HepG2 (cell line): ENCODE measurements around the gene SIGLEC10. TPM values are rescaled to one million over a fixed set of nuclear protein-coding genes. Genes with fewer than 3 reads are reported as not detected.

Source experiments
- ATAC-seq: fragments of 200-7000 bp; cut with Tn5 transposase; 3 replicates; pipeline ENCODE4 v1.9.1; 2020; ENCODE audit warnings: mild to moderate bottlenecking, moderate library complexity
- BruUV-seq: library from RNA; stranded (reverse); fragments of 400-500 nt; replicated peaks from 2 replicates; lab custom pipeline; 2021; lab: Mats Ljungman, UMichigan
- CTCF ChIA-PET: fragments of 300-600 bp; formaldehyde crosslinking; extraction: SDS; loops from one replicate; lab custom pipeline; 2021; ENCODE audit warnings: low total read pairs, inconsistent platforms, low intra/inter-chr PET ratio; lab: Yijun Ruan, JAX
- POLR2A ChIA-PET: fragments of 350-600 bp; sonication (Branson Sonifier 250); formaldehyde crosslinking; loops from one replicate; lab custom pipeline; 2020; ENCODE audit warnings: antibody characterized with exemption, inconsistent platforms; lab: Yijun Ruan, JAX
- DNase-seq: peaks from one replicate; pipeline ENCODE4 v3.0.0-alpha.2; 2015; ENCODE audit warnings: low spot score
- FAIRE-seq: peaks from 3 replicates; lab custom pipeline; 2011; peaks lifted over from hg19 to GRCh38; lab: Jason Lieb, UNC
- H2AFZ ChIP-seq: one replicate; pipeline ENCODE4 v1.6.1; 2011; ENCODE audit warnings: low read length, inconsistent platforms
- H3K27ac ChIP-seq: fragments of 300-600 bp; 3 replicates; pipeline ENCODE4 v1.8.0; 2011; ENCODE audit warnings: mixed run types, mild to moderate bottlenecking, mixed read lengths, low read length, inconsistent platforms; ENCODE audit not compliant: insufficient read depth; ENCODE audit errors: extremely low read length
- H3K27me3 ChIP-seq, 2 experiments: fragments of 200-600 bp in 1 of 2; 2 replicates in 1 of 2; 3 replicates in 1 of 2; pipeline versions ENCODE4 v1.6.0 to v1.8.0; 2011; ENCODE audit warnings: low read length in 2 of 2, mild to moderate bottlenecking in 2 of 2, moderate library complexity in 2 of 2, inconsistent platforms in 1 of 2; ENCODE audit not compliant: insufficient read depth in 2 of 2, control insufficient read depth in 1 of 2
- H3K36me3 ChIP-seq, 2 experiments: fragments of 200-600 bp in 1 of 2; replicated peaks in 1 of 2; 2 replicates in 1 of 2; 3 replicates in 1 of 2; pipeline versions ENCODE4 v1.5.1 to v1.8.0; 2011; ENCODE audit warnings: low read length in 2 of 2, inconsistent platforms in 1 of 2; ENCODE audit not compliant: insufficient read depth in 2 of 2, control insufficient read depth in 1 of 2
- H3K4me1 ChIP-seq: 2 replicates; pipeline ENCODE4 v1.5.1; 2012; ENCODE audit warnings: low read length, inconsistent platforms; ENCODE audit not compliant: insufficient read depth
- H3K4me2 ChIP-seq: 2 replicates; pipeline ENCODE4 v1.6.0; 2011; ENCODE audit warnings: low read depth, low read length, inconsistent platforms
- H3K4me3 ChIP-seq, 3 experiments: fragments of 200-600 bp in 1 of 3; sonication (generic), shearing (Covaris generic) in 1 of 3; replicated peaks in 1 of 3; 2 replicates each; pipeline ENCODE4 v1.5.1; 2011 to 2016; ENCODE audit warnings: low read length in 3 of 3, inconsistent platforms in 2 of 3, low read depth in 2 of 3, mild to moderate bottlenecking in 2 of 3, control low read depth in 1 of 3, mixed read lengths in 1 of 3; ENCODE audit not compliant: insufficient read depth in 1 of 3
- H3K79me2 ChIP-seq: one replicate; pipeline ENCODE4 v1.6.1; 2011; ENCODE audit warnings: low read length, inconsistent platforms; ENCODE audit not compliant: insufficient read depth
- H3K9ac ChIP-seq: 2 replicates; pipeline ENCODE4 v1.6.0; 2011; ENCODE audit warnings: mild to moderate bottlenecking, low read depth, low read length, inconsistent platforms; ENCODE audit not compliant: insufficient read depth
- H3K9me3 ChIP-seq: 2 replicates; pipeline ENCODE4 v1.5.1; 2012; ENCODE audit warnings: mild to moderate bottlenecking, low read length
- H4K20me1 ChIP-seq: 2 replicates; pipeline ENCODE4 v1.6.0; 2011; ENCODE audit warnings: inconsistent platforms, mild to moderate bottlenecking, low read length, moderate library complexity; ENCODE audit not compliant: insufficient read depth
- EED ChIP-seq: sonication (generic); formaldehyde crosslinking; IDR thresholded peaks from 2 replicates; pipeline ENCODE4 v1.5.0; 2020; ENCODE audit warnings: mild to moderate bottlenecking, missing genetic modification reagents
- HBP1 ChIP-seq: IDR thresholded peaks from 2 replicates; pipeline ENCODE4 v1.6.1; 2016; ENCODE audit warnings: low read depth, control low read depth
- HCFC1 ChIP-seq: fragments of 150-350 bp; IDR thresholded peaks from 2 replicates; pipeline ENCODE4 v1.6.1; 2014; ENCODE audit warnings: low read depth, low read length
- HOXA9 ChIP-seq: sonication (generic); formaldehyde crosslinking; IDR thresholded peaks from 2 replicates; pipeline ENCODE4 v1.8.1; 2022; ENCODE audit warnings: missing genetic modification reagents, mild to moderate bottlenecking, moderate library complexity, borderline replicate concordance
- MTF1 ChIP-seq: sonication (generic); formaldehyde crosslinking; IDR thresholded peaks from 2 replicates; pipeline ENCODE4 v1.5.0; 2020; ENCODE audit warnings: missing genetic modification reagents
- NFE2L1 ChIP-seq: sonication (generic); formaldehyde crosslinking; IDR thresholded peaks from 2 replicates; pipeline ENCODE4 v1.4.0; 2020; ENCODE audit warnings: missing genetic modification reagents, mild to moderate bottlenecking, borderline replicate concordance
- NR2F6 ChIP-seq, 2 experiments: IDR thresholded peaks; 2 replicates each; pipeline ENCODE4 v1.6.1; 2016; ENCODE audit warnings: antibody characterized with exemption in 1 of 2, mild to moderate bottlenecking in 1 of 2
- RARG ChIP-seq: sonication (generic); formaldehyde crosslinking; IDR thresholded peaks from 2 replicates; pipeline ENCODE4 v1.4.0; 2020; ENCODE audit warnings: low read depth, mild to moderate bottlenecking, missing genetic modification reagents
- SALL2 ChIP-seq: sonication (generic); formaldehyde crosslinking; IDR thresholded peaks from 2 replicates; pipeline ENCODE4 v1.8.1; 2023; ENCODE audit warnings: mild to moderate bottlenecking, missing genetic modification reagents, inconsistent platforms
- SETDB1 ChIP-seq: sonication (generic); formaldehyde crosslinking; IDR thresholded peaks from 2 replicates; pipeline ENCODE4 v1.5.1; 2020; ENCODE audit warnings: missing genetic modification reagents, mild to moderate bottlenecking, borderline replicate concordance
- SMARCC2 ChIP-seq: fragments of 450-650 bp; IDR thresholded peaks from 2 replicates; pipeline ENCODE4 v1.6.1; 2017; ENCODE audit warnings: antibody characterized with exemption, mild to moderate bottlenecking
- SPEN ChIP-seq: sonication (generic); formaldehyde crosslinking; IDR thresholded peaks from 2 replicates; pipeline ENCODE4 v1.5.1; 2020; ENCODE audit warnings: low read depth, mild to moderate bottlenecking, missing genetic modification reagents
- ZBTB39 ChIP-seq: sonication (generic); formaldehyde crosslinking; IDR thresholded peaks from 2 replicates; pipeline ENCODE4 v1.5.0; 2020; ENCODE audit warnings: missing genetic modification reagents
- ZFY ChIP-seq: sonication (generic); formaldehyde crosslinking; IDR thresholded peaks from 2 replicates; pipeline ENCODE4 v1.4.0; 2020; ENCODE audit warnings: missing genetic modification reagents
- ZNF124 ChIP-seq: sonication (generic); formaldehyde crosslinking; IDR thresholded peaks from 2 replicates; pipeline ENCODE4 v1.4.0; 2020; ENCODE audit warnings: missing genetic modification reagents
- ZNF572 ChIP-seq: sonication (generic); formaldehyde crosslinking; IDR thresholded peaks from 2 replicates; pipeline ENCODE4 v1.5.1; 2020; ENCODE audit warnings: mild to moderate bottlenecking, missing genetic modification reagents
- ZNF703 ChIP-seq: sonication (generic); formaldehyde crosslinking; IDR thresholded peaks from 2 replicates; pipeline ENCODE4 v1.5.1; 2020; ENCODE audit warnings: missing genetic modification reagents, mild to moderate bottlenecking, moderate library complexity, borderline replicate concordance
- WGBS: methylation state at CpG from one replicate; pipeline ENCODE4 v1.1.6; 2017; ENCODE audit warnings: low lambda C conversion rate; 5-methylcytosine and 5-hydroxymethylcytosine counted together
- in situ Hi-C: cut with HindIII; loops from 2 replicates; pipeline ENCODE4 v1.10.0; 2017; ENCODE audit warnings: low pct_unique_long_range_greater_than_20kb; ENCODE audit not compliant: extremely low pct_ligation_motif_present
- intact Hi-C: fragments of 100-400 bp; cut with micrococcal nuclease; formaldehyde crosslinking; loops from one replicate; pipeline ENCODE4 v1.10.0; 2022; ENCODE audit not compliant: unreplicated experiment
- polyA plus RNA-seq, 8 experiments: library from polyadenylated mRNA; depleted of rRNA in 3 of 8; stranded (reverse) in 7 of 8; unstranded in 1 of 8; fragments of >200 nt; fragmentation: Illumina TruSeq in 4 of 8; extraction: Trizol in 4 of 8; gene quantifications; 2 replicates each; pipeline versions ENCODE4 v1.2.1 to v1.2.3, GENCODE V29; 2011 to 2016; ENCODE audit warnings: low read depth in 4 of 8, missing spikeins in 1 of 8, mixed read lengths in 1 of 8; ENCODE audit not compliant: insufficient read depth in 1 of 8
- total RNA-seq, 5 experiments: library from RNA; depleted of rRNA; stranded (reverse); fragments of >200 nt; fragmentation: Illumina TruSeq; extraction: Trizol; gene quantifications; 2 replicates each; pipeline ENCODE4 v1.2.3, GENCODE V29; 2016; ENCODE audit warnings: low read depth in 1 of 5
- TF ChIP-seq, protein P1 (sequence below): IDR thresholded peaks from 2 replicates; pipeline ENCODE4 v1.6.1; 2016; ENCODE audit warnings: control low read depth
- TF ChIP-seq, protein P2 (sequence below): sonication (generic); formaldehyde crosslinking; IDR thresholded peaks from 2 replicates; pipeline ENCODE4 v1.8.0; 2022; ENCODE audit warnings: low read depth, missing genetic modification reagents

The SIGLEC10 gene
- total and polyA plus RNA-seq, 2 of the 13 experiments (the other 11 are each of a cell fraction or from before 2014, with no cell fraction given) = not detected

DNA sequence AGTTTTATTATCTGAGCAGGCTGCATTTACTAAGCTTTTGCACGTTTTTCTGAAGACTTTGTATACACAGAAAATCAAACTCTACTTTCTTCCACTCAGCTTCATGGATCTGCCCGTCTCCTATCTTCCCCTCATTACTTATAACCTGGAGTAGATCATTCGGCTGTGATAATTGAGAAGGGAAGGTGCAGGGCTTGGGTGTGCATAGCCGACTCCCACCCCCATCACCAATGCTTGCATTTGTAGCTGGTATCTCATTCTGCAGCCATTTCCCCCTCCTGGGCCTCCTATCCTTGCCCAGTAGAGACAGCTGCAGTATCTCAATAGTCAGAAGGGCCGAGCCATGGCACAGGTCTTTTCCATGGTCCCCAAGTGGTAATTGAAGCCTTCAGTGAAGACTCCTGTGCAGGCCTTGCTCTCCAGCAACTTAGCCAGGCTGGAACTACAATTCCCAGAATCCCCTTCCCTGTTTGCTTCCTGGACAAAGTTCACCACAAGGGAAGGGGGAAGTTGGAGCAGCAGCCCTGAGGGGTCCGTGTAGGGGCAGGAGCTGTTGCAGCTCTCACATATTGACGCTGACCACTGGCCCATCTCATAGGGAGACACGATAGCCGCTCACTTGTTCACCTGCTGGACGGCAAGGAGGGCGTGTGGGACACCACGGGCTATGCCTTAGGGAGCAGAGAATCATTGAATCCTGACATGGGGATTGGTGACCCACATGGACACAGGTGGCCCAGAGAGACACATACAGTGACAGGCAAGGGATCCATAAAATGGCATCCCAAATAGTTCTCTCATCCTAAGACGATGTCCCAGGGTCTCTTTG lies 42.9 kb upstream of the SIGLEC10 start:
- in situ Hi-C loops = no loop called here
- DNase-seq (peak; percentile 21), FAIRE-seq (no peak), ATAC-seq (peak; percentile 34; the same call in 2 of the 3 replicates)
- POLR2A ChIA-PET = no interaction called here
- H4K20me1 ChIP-seq = no peaks in the 10 kb centered on the region
- H2AFZ ChIP-seq = no peak overlapping the region
- BruUV-seq = no TSS peak
- H3K4me2 ChIP-seq = peak overlapping the region; percentile 55
- H3K27ac ChIP-seq = no peak overlapping the region
- CTCF ChIA-PET = no interaction called here
- intact Hi-C loops = no loop called here
- no peaks in the 10 kb centered on the region for H3K36me3 ChIP-seq
- H3K27me3 ChIP-seq = peaks cover 8 to 46% of the 10 kb centered on the region in 2 experiments; a peak in 4 of 5 replicates
- no peak overlapping the region for H3K9ac ChIP-seq
- no peaks in the 10 kb centered on the region for H3K79me2 ChIP-seq
- 22% methylated on average over 12 of the region's 13 CpGs for WGBS
- H3K4me3 ChIP-seq = peak overlapping the region in 2 of 3 experiments; percentile 39 to 57; a peak in 4 of 6 replicates
- H3K9me3 ChIP-seq = no peaks in the 10 kb centered on the region
- H3K4me1 ChIP-seq = peaks cover 18% of the 10 kb centered on the region; the same call in 1 of the 2 replicates
- TF ChIP-seq ZNF124 (CRISPR knock-in tag) = no peak
- TF ChIP-seq, protein P1, sequence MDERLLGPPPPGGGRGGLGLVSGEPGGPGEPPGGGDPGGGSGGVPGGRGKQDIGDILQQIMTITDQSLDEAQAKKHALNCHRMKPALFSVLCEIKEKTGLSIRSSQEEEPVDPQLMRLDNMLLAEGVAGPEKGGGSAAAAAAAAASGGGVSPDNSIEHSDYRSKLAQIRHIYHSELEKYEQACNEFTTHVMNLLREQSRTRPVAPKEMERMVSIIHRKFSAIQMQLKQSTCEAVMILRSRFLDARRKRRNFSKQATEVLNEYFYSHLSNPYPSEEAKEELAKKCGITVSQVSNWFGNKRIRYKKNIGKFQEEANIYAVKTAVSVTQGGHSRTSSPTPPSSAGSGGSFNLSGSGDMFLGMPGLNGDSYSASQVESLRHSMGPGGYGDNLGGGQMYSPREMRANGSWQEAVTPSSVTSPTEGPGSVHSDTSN (CRISPR knock-in tag) = no peak
- no peak for TF ChIP-seq SALL2
- TF ChIP-seq ZNF703 (CRISPR knock-in tag) = no peak
- TF ChIP-seq NR2F6 (IDR thresholded peaks at IDR 0.05) = no peak
- no peak for TF ChIP-seq NR2F6 (CRISPR knock-in tag; IDR thresholded peaks at IDR 0.05)
- peak; percentile 19; the same call in 1 of the 2 replicates for TF ChIP-seq ZFY (CRISPR knock-in tag)
- no peak for TF ChIP-seq HBP1 (CRISPR knock-in tag)
- TF ChIP-seq RARG = no peak
- TF ChIP-seq SPEN (CRISPR knock-in tag) = no peak
- peak; percentile 74 for TF ChIP-seq HCFC1
- TF ChIP-seq ZNF572 (CRISPR knock-in tag) = no peak
- 0 out of 2 replicates have a peak, but pooled peaks have one; percentile 46 for TF ChIP-seq SETDB1
- no peak for TF ChIP-seq MTF1 (CRISPR knock-in tag)
- TF ChIP-seq, protein P2, sequence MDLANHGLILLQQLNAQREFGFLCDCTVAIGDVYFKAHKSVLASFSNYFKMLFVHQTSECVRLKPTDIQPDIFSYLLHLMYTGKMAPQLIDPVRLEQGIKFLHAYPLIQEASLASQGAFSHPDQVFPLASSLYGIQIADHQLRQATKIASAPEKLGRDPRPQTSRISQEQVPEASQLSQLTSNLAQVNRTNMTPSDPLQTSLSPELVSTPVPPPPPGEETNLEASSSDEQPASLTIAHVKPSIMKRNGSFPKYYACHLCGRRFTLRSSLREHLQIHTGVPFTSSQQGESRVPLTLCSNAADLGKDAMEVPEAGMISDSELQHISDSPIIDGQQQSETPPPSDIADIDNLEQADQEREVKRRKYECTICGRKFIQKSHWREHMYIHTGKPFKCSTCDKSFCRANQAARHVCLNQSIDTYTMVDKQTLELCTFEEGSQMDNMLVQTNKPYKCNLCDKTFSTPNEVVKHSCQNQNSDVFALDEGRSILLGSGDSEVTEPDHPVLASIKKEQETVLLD (CRISPR knock-in tag) = no peak
- no peak for TF ChIP-seq ZBTB39 (CRISPR knock-in tag)
- TF ChIP-seq EED (CRISPR knock-in tag) = no peak
- TF ChIP-seq SMARCC2 = no peak
- TF ChIP-seq NFE2L1 = no peak
- TF ChIP-seq HOXA9 (CRISPR knock-in tag) = no peak
